Hematopoietic multipotent progenitor cell treated with erythropoietin and hydrocortisone succinate and interleukin-3 and kit ligand, for 15 days (in vitro differentiated cells): Measurements from ENCODE around the gene TYR.
"Not testable (repeated sequence)": the region's sequence is repeated elsewhere in the genome, so short reads cannot be mapped to it uniquely, and the experiment has no call there.

Experiments
- DNase-seq: peaks from one replicate; pipeline ENCODE4 v3.0.0-alpha.2; 2015; ENCODE audit warnings: low spot score

TYR gene

DNA sequence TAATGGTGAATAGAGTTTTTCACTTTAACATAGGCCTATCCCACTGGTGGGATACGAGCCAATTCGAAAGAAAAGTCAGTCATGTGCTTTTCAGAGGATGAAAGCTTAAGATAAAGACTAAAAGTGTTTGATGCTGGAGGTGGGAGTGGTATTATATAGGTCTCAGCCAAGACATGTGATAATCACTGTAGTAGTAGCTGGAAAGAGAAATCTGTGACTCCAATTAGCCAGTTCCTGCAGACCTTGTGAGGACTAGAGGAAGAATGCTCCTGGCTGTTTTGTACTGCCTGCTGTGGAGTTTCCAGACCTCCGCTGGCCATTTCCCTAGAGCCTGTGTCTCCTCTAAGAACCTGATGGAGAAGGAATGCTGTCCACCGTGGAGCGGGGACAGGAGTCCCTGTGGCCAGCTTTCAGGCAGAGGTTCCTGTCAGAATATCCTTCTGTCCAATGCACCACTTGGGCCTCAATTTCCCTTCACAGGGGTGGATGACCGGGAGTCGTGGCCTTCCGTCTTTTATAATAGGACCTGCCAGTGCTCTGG lies at the start of gene TYR:
Gene TYR, plus strand, starts transcription at position 185 of the 541 bp plus-strand sequence. Its CDS starts 79 bp downstream, at position 264.
- no peak for DNase-seq

DNA sequence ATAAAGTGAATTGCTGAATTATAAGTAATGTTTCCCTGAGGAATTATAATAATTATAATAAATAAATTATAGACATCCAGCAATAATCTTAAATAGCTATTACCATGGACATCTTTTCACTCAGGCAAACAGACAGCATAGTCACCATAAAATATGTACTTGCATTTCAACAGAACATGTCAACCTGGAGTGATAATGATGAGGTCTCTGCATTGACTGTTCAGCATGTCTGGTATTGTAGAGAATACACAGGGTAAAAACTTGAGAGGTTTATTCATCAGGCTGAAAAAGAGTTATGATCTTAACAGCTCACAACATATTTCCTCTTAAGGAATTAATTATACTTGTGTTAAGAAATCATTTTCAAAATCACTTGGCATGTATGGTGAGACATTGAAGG lies 41.1 kb upstream of the TYR start:
- DNase-seq = no peak

DNA sequence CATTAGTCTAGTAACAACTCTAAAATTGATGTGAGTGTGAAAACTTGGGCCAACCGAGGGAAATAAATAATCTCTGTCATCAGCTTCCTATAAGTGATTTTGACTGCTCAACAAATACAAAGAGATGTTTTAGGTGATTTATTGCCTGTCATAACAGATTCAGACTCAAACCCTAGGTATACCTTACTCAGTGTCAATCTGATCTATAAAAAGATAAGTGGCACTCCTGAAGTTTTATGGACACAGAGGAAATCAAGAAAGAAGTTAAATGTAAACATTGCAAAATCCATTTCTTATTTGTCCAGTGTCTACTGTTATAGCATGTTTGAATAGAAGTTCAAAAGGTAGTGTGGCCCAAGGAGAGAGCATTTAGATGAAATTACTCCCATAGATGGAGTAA lies 30.4 kb upstream of the TYR start:
- no peak for DNase-seq

DNA sequence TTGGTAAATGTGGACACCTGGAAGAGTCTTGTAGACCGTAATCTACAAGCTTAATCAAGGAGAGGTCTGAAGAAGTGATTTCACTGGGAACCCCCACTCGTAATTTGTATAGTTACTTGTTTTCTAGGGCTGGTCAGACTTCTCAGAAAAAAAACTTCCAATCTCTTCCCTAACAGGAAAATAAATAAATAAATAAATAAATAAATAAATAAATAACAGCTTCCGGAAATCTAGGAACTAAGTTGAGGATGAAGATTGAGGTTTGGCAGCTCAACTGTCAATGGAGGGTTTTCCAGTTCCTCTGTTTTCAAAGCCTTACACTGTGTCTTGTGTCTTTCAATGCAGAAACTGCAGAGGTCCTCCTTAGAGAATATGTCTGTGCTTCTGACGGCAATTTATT lies 17.7 kb upstream of the TYR start:
- DNase-seq = no peak

DNA sequence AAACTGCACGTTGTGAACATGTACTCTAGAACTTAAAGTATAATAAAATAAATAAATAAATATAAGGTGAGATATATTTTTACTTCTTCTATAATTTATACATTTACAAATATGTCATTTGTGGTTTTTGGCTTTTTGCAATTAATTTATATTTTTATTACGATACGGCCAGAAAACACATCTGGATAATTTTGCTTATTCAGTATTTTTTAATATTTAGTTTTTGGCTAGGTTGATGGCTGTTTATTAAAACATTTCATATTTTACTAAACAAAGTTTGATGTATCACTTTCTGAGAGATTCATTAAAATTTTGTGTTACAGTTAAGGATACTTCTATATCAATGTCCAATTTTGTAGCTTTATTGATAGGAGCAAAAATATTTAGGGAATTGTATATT lies 15.7 kb upstream of the TYR start:
- DNase-seq = no peak

DNA sequence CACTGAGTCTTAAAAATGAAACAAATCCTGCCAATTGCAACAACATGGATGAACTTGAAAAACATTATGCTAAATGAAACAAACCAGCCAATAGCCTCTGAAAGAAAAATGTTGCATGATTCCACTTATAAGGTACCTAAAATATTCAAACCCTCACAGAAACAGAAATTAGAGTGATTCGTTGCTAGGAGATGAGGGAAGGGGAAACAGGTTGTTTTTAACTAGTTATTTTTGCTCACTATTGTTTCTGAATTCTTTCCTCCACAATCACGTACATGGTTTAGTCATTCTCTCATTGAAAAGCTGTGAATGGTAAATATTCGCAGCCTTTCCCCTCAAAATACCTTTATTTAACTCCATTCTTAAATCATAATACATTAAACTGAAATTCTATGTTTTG lies 14.0 kb upstream of the TYR start:
- no peak for DNase-seq

DNA sequence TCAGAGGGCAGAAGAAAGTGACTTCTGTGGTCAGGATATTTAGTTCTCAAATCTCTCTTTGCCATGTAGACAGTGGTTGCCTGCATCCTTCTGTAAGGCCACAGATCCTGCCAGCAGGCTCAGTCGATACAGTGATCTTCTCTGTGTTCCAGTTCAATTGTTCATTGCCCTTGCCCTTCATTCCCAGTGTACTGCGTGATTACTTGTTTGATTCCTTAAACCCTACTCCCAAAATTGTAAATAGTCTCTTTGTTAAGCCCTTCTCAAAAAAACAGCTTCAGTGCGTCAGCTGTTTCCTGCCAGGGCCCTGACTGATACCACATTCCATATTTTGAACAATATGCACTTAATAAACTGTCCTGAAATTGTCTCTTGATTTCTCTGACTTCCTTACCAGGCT lies 9.3 kb upstream of the TYR start:
- DNase-seq = no peak

DNA sequence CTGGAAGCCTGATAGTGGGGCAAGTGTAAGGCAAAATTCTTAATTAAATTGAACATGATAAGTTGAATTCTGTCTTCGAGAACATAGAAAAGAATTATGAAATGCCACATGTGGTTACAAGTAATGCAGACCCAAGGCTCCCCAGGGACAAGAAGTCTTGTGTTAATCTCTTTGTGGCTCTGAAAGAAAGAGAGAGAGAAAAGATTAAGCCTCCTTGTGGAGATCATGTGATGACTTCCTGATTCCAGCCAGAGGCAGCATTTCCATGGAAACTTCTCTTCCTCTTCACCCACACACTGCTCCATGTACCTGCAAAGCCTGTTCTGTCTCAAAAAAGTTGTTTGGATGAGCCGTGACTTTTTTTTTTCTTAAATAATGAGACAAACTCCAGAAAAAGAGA lies 1.9 kb upstream of the TYR start:
- no peak for DNase-seq

DNA sequence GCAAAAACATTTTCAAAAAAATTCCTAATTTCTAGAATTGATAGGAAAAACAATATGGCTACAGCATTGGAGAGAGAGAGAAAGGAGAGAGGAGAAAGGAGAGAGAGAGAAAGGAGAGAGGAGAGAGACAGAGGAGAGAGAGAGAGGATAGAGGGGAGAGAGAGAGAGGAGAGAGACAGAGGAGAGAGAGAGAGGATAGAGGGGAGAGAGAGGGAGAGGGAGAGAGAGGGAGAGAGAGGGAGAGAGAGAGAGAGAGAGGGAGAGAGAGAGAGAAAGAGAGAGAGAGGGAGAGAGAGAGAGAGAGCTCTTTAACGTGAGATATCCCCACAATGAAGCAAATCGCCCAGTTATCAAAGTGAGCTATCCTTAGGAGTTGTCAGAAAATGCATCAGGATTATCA lies 737 bp upstream of the TYR start:
- DNase-seq = no peak

DNA sequence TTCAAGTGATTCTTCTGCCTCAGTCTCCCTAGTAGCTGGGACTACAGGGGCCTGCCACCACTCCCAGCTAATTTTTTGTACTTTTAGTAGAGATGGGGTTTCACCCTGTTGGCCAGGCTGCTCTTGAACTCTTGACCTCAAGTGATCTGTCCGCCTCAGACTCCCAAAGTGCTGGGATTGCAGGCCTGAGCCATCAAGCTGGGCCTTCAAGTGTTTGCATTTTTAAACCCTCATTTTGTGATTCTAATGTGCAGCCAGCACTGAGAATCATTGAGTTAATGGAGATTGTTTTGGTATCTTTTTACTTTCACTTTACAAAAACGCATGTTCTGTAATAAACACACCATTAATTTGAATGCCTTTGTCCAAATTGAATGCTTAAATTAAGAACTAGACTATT lies 3.4 kb downstream of the TYR start:
- no peak for DNase-seq

DNA sequence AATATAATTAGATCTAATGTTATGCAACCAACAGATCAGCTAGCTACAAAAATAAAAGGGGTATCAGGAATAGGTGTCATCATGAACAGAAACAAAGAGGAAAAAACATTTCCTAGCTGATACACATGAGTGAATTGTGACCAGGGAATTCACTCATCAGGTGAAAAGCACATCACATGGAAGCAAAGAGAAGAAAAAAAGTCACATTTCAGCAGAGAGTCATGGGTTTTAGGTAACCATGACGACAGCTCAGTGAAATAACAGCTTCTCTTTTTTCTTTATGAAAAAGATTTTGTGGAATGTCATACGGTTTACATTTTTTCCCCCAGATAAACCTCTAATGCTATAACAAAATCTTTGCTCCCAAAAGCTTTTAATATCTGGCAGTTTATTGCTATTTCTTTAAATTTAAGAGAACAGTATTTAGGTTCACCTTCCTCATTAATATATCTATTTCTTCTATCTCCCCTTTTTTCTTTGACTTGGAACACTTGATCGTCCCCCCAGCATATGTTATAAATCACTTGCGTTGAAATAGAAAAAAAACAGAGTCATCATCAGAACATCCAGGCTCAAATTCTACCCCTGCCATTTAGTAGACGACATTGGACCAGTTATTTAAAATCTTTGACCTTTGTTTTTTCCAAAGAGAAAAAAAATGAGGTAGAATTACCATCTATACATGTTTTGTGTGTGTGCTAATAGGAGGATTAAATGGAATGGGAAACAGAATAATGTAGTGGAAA lies 5.3 kb downstream of the TYR start:
- DNase-seq = no peak

DNA sequence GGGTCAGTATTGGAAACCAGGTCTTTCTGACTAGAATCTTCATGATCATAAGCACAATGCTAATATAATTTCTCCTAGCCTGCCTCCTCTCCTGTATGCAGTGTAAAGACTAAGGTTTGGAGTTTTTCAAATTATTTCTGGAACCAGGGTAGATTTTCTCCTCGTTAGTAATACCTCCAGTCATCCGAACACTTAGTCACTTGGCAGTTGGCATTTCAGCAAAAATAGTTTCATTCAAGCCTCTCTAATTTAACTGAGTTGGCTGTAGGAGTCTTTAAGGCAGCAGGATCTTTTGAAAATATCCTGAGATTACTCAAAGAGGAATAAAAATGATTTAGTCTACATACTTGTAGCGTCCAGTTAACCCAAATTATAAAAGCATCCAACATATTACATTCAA lies 6.3 kb downstream of the TYR start:
- DNase-seq = no peak

DNA sequence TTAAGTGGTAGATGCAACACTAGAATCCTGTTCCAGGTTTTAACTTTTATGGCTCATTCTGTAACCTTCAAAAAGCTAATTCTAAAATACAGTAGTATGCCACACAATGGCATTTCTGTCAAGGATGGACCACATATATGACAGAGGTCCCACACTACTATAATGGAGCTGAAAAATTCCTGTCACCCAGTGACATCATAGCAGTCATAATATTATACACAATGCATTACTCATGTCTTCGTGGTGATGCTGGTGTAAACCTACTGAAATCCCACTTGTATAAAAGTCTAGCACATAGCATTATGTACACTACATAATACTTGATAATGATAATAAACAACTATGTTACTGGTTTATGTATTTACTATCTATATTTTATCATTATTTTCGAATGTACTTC lies 12.1 kb downstream of the TYR start:
- no peak for DNase-seq

DNA sequence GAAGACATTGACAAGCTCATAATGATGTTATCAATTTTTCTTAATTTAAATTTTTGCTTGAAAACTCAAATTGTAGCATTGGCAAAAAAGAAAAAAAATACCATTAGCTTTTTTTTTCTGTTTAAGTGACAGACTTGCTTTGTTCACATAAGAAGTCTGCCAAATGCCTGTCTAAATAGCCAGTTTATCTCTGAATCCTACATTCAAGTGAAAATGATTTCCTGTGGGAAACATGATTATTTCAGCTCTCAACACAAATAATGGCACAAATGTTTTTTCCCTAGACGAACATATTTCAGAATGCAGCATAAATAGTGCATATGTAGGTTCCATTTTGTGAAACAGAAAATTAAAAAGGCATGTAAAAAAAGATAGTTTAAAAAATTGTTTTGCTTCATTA lies 23.5 kb downstream of the TYR start:
- no peak for DNase-seq

DNA sequence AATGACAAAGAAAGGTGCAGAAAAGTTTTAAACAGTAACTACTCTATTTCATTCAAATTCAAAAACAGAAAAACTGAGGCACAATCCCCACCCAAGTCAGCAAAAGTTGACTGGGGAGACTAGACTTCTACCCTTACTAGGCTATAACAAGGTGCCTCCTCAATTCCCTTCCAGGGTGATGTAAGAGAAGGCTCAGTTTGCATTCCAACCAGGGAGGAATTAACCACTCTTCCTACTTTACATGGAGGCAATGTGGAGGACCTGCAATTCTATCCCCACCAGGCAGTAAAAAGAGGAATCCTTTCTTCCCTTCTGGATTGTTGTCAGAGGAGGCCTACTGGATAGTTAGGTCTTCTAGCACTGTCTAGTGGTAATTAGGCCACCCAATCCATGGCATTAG lies 26.1 kb downstream of the TYR start:
- DNase-seq = no peak

DNA sequence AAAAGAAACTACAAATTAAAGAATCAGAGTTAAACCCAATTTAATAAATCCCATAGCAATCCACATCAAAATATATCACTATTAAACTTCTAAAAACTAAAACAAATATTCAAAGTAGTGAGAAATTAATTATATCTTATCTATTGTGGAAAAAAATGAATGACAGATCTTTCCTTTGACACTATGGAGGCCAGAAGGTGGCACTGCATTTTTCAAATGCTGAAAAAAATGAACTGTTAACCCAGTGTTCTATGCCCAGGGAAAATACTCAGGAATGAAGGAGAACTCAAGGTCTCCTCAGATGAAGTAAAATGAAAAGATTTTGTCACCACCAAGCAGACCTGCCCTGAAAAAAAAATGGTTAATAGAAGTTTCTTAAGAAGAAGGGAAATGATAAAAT lies 27.7 kb downstream of the TYR start:
- no peak for DNase-seq

DNA sequence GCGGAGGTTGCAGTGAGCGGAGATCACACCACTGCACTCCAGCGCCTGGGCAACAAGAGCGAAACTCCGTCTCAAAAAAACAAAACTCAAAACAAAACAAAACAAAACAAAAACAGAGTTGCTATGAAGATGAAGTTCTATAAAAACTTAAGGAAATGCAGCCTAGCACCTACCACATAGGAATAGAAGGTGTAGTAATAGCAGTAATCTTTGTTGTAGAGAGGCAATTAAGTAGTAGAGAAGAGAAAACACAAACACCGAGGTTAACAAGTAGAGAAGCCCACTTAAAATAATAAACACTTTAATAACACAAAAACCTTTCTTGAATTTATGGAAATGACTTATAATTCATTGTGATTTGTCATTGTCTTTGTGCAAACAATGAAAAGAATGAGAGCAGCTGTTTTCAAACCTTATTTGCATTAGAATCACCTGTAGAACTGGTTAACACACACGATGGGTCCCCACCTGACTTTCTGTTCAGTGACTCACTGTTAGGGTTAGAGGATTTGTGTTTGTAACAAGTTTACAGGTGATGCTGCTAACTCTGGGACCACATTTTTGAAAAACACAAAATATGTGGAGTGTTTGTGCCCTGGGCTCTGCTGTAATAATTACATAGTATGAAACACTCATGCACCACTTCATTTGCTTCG lies 43.1 kb downstream of the TYR start:
- no peak for DNase-seq

DNA sequence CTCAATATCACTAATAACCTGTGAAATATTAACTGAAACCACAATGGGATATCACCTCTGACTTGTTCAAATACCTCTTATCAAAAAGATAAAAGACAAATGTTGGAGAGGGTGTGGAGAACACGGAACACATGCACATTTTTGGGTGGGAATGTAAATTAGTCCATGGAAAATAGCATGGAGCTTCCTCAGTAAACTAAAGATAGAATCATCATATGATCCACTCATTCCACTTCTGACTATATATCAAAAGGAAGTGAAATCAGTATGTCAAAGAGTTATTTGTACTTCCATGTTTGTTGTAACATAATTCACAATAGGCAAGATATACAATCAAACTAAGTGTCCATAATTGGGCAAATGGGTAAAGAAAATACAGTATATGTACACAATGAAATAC lies 57.4 kb downstream of the TYR start:
- DNase-seq = no peak

DNA sequence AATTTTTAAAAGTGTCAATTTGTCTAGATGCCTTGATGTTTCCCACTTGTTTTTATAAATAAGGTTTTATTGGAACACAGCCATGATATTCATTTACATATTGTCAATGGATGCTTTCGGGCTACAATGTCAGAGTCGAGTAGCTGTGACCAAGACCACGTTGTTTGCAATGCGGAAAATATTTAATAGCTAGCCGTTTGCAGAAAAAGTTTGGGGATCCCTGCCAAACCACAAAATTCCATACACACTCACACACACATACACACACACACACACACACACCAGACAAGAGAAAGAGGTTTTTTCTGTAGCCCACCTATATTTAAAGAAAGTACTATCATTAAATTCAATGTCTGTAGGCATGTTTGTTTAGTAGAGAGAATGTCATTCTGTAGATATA lies 58.3 kb downstream of the TYR start:
- DNase-seq = no peak

DNA sequence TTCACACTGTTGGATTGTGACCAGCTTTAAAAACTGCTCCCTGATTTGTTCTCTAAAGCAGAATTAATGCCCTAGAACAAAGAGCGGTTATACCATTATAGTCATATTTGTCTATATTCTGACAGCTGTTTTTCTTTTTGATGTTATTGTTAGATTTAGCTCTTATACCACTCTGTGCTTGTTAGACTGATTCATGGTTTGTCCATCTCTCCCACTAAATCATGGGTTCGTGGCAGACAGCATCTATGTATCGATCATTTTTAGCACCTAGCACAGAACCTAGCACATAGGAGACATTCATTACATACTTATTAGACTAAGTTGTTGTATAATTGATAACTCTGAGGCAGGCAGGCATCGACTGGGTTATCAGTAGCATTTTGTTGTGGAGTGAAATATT lies 69.3 kb downstream of the TYR start:
- DNase-seq = not testable (repeated sequence)

DNA sequence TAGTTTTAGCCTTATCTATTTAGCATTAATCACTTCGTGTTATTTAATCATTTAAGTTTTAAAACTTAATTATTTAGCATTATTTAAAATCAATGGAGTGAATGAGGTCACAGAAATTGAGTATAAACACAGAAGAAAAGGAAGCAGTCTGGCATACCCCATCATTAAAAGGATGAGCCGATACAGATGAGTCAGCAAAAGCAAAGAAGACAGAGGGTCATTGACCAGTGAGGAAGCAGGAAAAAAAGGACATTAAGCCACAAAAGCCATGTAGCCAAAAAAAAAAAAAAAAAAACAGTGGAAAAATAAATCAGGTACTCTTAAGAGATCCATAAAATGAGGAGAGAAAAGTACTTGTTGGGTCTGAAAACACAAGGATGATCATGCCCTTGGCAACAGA lies 71.5 kb downstream of the TYR start:
- DNase-seq = no peak

DNA sequence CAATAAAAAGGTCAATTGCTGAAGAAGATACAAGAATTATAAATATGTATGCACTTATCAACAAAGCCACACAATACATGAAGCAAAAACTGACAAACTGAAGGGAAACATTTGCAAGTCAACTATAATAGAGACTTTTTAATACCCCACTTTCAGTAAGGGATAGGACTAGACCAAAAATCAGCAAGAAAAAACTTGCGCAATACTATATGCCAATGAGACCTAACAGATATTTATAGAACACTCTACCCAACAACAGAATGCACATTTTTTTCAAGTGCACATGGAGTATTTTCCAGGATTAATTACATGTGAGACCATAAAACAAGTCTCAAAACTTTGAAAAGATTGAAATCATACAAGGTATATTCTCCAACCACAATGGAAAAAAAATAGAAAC lies 83.8 kb downstream of the TYR start:
- DNase-seq = not testable (repeated sequence)

DNA sequence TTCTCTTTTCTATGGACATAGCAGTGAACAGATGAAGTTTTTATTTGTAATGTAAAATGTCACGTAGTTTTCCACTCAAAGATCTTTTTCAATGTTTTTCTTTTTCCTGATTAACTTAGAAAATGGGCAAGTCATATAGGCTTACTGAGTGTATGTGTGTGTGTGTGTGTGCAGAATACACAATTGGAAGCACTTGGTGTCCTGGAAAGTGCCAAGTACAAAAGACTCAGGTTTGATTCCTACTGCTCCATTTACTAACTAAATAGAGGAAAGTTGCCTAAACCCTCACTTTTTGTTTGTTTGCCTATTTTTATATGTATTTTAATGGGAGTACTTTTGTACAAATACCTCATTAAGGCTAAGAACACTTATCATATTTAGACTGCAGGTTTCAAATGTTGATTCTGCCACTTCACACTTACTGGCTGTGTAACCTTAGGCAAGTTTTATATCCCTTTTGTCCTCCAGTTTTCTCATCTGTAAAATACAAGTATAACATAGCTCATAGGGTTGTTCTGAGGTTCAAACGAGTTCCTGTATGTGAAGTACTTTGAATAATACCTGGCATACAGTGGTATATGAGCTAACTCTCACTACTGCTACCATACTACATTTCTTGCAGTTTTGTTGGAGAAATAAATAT lies 90.1 kb downstream of the TYR start:
- DNase-seq = no peak
